LHCN-M2 (cell line): ENCODE results near the gene TAPT1. TPM values are rescaled to one million over a fixed set of nuclear protein-coding genes. Genes with fewer than 3 reads are reported as not detected.
"Not testable (repeated sequence)": the region's sequence is repeated elsewhere in the genome, so short reads cannot be mapped to it uniquely, and the experiment has no call there.

Experiments used
- DNase-seq: peaks from one replicate; pipeline ENCODE4 v3.0.0-alpha.2; 2012; ENCODE audit warnings: low read depth
- total RNA-seq: library from RNA; depleted of rRNA; stranded (reverse); fragments of >200 nt; gene quantifications from 2 replicates; pipeline ENCODE4 v1.2.3, GENCODE V29; 2014

The TAPT1 gene
- total RNA-seq, 1 experiment from 2014 or later = 10.1 TPM

DNA sequence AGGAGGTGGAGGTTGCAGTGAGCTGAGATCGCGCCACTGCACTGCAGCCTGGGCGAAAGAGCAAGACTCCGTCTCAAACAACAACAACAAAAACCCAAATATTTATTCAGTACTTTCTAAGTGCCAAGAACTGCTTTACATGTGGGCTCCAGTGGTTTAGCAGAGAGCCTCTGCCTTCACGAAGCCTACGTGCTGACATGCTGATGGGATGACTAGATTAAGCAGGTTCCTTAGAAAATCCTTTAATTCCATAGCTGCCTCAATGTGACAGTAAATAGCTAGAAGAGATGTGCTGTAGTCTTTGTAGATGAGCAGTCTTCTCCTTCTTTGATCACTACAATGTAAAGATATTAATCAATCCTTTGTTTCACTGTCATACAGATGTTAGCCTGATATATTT, 49.6 kb downstream of the TAPT1 start:
- DNase-seq = no peak

DNA sequence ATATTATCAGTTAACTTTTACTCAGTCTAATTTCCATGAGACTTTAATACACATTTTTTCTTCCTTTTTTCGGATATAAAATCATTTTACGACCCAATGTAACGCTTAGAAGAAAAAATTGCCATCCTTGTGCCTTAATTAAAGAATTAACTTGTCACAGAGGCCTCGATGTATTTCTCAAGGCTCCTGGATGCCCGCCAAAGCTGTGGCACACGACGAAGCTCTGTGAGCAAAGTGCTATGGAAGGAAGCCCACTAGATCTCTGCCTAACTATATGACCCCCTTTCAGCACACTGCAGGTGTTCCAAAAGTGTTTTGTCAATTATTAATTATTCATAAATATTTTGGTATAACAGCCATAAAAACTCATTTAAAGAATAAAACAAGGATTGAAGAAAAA, 54.4 kb downstream of the TAPT1 start:
- DNase-seq = no peak

DNA sequence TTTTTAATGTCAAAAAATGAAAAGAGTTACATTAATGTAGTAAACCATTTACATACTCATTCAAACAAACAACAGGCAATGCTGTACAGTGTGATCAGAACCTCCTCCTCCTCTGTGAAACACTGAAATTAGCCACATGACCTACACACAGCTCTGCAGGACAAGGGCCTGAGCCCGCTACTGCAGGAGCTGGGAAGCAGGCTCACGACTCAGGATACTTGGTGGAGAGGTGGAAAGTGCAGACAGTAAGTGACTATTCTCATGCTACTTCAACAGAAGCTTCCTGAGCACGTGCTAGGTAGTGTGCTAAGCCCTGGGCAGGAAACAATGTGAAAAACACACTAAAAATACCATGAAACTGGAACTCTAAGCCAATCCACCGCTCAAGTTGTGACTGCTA, 56.8 kb downstream of the TAPT1 start:
- DNase-seq = no peak

- DNase-seq = no peak
Measured at GRCh38 chr4:16168710-16169388, 57.4 kb downstream of the TAPT1 start.

GRCh38 chr4:16168144-16168543, 58.1 kb downstream of the TAPT1 start:
- no peak for DNase-seq

- no peak for DNase-seq
Measured at GRCh38 chr4:16165931-16166330, 60.3 kb downstream of the TAPT1 start.

- no peak for DNase-seq
Measured at GRCh38 chr4:16162891-16163290, 63.4 kb downstream of the TAPT1 start.

DNA sequence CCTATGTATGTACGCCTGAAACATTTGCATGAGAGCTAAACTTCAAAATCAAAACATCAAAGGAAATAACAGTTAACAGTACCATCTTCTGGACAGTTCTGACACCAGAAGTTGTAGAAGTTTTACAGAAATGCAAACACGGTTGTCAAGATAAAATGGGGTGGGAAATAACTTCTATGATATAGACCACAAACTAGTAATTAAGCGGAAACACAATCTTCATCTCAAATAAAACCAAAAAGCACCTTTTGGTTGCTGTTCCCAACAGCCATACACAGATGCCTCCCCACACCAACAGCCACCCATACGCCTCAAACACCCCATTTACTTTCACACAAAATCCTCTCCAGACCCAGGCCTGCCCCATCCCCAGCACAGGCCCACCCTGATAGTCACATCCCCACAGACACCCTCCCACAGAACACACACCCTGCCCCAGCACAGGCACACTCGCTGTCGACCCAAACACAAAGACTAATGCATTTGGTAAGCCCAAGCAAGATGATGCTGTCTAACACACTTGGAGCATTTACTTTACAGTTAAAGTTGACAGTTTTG, 64.3 kb downstream of the TAPT1 start:
- DNase-seq = no peak

DNA sequence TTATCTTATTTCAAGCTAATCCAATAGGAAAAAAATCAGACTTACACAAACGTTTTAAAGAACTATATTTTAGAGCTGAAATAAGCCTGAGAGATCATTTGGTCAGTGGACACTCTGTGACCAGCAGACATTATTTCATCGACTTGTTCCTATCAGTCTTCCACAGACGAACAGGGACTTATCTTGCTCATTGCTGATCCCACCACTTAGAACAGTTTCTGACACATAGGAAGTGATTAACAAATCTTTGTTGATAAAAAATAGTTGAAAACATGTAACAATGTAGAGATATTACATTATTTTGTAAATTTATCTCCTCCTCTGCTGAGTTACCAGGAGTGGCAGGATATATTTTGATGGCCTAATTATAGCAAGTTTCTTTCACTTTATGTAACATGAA, 65.8 kb downstream of the TAPT1 start:
- DNase-seq = no peak

DNA sequence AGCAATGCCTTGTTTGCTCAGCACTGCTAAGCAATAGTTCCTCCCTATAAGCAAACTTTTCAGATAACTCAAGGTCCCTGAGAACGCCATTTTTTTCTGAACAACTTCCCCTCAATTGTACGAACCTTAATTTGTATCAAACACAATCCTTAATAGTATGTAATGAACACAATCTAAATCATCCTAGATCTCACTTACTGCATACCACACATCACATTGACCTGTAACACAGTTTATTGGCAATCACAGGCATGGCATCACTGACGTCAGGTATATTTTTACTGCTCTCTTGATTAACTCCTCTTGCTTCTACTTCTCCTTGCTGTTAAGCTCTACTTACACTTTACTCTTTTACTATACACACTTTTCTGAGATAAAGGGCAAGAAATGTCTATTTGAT, 67.0 kb downstream of the TAPT1 start:
- no peak for DNase-seq

DNA sequence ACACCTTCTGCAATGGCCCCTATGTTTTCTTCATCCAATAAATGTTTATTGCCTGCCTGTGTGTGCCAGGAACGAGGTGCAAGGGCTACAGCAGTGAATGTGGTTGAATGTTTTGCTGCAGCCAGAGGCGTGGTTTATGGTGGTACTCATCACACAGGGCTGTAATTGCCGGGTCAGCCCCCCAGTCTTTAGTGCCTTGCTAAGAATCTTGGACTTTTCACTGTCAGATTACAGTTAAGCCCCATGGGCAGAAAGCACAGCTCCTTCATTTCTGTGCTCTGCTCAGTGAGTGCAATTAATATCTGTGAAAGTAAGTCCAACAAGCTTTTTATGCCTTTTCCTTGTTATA, 67.8 kb downstream of the TAPT1 start:
- DNase-seq = no peak

GRCh38 chr4:16157609-16158503, 68.4 kb downstream of the TAPT1 start:
- no peak for DNase-seq

DNA sequence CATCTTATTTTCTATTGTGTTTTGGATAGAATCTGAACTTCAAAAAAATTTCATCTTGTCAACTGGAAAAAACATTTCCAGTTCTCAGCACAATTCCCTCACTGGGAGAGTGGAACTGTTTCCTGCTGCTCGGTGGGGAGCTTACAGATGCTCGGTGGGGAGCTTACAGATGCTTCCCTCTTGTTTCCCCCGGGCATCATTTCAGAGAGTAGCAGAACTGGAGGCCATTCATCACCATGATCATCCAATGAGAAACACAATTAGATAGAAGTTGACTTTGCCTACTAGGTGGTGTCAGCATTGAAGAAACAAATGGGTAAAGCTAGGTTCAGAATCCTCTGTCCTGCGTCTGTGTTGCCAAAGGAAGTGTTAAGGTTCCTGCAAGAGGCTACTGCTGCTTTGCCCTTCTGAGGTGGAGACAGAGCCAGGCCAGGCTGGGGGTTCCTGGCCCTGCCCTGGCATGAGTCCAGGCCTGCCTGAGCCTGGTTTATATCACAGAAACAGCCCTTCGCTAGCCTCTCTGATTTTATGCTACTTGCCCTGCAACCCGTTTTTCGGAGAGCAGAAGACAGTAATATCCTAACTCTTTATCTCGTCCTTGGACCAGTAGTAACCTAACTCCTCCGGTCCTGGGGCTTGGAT, 70.6 kb downstream of the TAPT1 start:
- no peak for DNase-seq

GRCh38 chr4:16154451-16154850, 71.8 kb downstream of the TAPT1 start:
- no peak for DNase-seq

DNA sequence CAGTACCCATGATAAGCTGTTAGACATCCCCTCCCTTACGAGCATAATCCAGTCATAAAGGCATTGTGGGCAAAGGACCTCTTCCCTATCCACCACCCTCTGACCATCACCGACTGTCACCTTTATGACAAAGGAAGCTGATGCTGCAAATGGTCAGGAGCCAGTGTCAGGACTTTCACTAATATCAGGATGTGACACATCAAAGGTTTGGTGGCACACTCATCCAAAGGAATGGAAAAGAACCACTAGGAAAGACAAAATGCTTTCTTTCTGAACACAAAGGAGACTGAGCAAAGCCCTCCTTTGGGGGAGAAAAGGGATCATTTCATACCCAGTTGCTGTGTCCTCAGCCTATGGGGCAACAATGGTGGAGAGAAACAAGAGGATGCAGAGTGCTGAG, 75.6 kb downstream of the TAPT1 start:
- no peak for DNase-seq

GRCh38 chr4:16144913-16145312, 81.4 kb downstream of the TAPT1 start:
- DNase-seq = not testable (repeated sequence)

DNA sequence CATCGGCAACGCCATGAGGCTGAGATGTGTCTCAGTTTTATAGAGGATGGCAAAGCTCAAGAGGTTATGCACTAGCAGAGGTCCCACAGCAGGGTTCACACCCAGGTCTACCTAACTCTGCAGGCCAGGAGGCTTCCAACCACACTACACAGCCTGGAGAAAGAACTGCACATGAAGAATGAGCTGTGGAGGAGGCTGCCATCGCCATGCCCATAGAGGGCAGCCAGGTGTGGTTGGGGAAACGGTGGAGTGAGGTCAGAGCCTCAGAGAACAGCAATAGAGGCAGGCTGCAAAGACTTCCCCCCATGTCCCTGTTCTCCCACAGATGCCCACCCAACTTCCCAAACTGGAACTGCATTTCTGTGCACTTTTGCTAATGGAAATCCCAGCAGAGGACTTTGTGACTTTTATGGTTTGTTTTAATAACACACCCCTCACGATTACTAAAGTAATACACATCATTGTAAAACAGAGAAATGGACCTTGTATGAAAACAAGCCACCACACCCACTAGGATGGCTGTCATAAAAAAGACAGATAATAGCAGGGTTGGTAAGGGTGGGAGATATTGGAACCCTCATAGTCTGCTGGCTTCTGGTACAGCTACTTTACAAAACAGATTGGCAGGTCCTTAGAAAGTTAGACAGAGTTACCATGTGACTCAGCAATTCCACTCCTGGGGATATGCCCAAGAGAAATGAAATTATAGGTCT, 83.5 kb downstream of the TAPT1 start:
- no peak for DNase-seq

- DNase-seq = peak; percentile 95
Measured at GRCh38 chr4:16140879-16141249, 85.4 kb downstream of the TAPT1 start.

- DNase-seq = no peak
Measured at GRCh38 chr4:16140231-16140878, 85.9 kb downstream of the TAPT1 start.

DNA sequence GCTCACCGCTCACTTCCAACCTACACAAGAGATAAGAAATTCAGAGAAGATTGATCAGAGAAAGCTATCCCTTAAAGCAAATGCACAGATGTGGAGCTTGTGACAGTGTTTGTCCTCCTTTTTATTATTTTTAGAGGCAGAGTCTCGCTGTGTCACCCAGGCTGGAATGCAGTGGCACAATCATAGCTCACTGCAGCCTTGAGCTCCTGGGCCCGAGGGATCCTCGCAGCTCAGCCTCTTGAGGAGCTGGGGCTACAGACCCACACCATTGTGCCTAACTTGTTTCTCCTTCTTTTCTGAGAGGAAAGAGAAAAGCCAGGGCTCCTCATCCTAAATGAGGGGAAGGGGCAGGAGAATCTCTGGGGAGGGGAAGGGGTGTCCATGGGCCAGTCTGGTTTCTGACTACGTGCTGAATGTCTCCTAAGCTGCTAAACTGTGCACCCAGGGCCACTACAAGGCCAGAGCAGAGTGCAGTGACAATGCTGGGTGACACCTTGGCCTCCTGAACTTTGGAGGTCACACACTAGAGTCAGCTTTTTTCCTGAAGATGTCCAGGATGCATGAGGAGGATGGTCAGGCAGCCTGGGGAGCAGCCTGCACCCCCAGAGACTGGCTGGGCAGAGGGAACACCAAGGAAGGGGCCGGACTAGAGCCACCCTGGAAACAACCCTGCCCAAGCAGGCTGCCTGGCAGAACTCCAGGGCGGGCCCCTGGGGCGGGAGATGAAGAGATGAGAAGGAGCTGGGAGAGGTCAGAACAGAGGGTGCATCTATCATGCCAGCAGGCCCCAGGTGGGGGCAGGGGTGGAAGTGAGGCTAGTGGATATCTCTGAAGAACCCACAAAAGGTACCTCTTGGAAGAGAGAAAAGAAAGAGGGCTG, 87.0 kb downstream of the TAPT1 start:
- DNase-seq = no peak
